ENCODE measurements around the gene LY6G6F. TPM values are rescaled to one million over a fixed set of nuclear protein-coding genes. Genes with fewer than 3 reads are reported as not detected.

Gene LY6G6F
- total RNA-seq, 1 donor from 2014 or later = not detected

- Mint-ChIP-seq H3K27ac (ENCODE audit: unreplicated experiment) (peak within 1 kb of the TSS; percentile 62), H3K9me3 (ENCODE audit: unreplicated experiment) (peaks cover 14% of the 10 kb centered on the region), H3K4me3 (ENCODE audit: unreplicated experiment) (peak within 1 kb of the TSS; percentile 75), H3K36me3 (ENCODE audit: unreplicated experiment) (no peaks in the 10 kb centered on the region), H3K27me3 (ENCODE audit: unreplicated experiment) (peaks cover 7% of the 10 kb centered on the region), H3K4me1 (ENCODE audit: low read depth, unreplicated experiment) (peaks cover 17% of the 10 kb centered on the region)
- TF ChIP-seq, protein P1, sequence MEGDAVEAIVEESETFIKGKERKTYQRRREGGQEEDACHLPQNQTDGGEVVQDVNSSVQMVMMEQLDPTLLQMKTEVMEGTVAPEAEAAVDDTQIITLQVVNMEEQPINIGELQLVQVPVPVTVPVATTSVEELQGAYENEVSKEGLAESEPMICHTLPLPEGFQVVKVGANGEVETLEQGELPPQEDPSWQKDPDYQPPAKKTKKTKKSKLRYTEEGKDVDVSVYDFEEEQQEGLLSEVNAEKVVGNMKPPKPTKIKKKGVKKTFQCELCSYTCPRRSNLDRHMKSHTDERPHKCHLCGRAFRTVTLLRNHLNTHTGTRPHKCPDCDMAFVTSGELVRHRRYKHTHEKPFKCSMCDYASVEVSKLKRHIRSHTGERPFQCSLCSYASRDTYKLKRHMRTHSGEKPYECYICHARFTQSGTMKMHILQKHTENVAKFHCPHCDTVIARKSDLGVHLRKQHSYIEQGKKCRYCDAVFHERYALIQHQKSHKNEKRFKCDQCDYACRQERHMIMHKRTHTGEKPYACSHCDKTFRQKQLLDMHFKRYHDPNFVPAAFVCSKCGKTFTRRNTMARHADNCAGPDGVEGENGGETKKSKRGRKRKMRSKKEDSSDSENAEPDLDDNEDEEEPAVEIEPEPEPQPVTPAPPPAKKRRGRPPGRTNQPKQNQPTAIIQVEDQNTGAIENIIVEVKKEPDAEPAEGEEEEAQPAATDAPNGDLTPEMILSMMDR (IDR thresholded peaks at IDR 0.05; ENCODE audit: partially characterized antibody, unreplicated experiment) = no peak
- DNase-seq = no peak
Measured at GRCh38 chr6:31715022-31715958, 8.6 kb downstream of the LY6G6F start, which contains the start of gene LY6G6D. Gene LY6G6D (plus strand): TSS chr6:31715348. CDS start chr6:31715356, 8 bp downstream.

DNA sequence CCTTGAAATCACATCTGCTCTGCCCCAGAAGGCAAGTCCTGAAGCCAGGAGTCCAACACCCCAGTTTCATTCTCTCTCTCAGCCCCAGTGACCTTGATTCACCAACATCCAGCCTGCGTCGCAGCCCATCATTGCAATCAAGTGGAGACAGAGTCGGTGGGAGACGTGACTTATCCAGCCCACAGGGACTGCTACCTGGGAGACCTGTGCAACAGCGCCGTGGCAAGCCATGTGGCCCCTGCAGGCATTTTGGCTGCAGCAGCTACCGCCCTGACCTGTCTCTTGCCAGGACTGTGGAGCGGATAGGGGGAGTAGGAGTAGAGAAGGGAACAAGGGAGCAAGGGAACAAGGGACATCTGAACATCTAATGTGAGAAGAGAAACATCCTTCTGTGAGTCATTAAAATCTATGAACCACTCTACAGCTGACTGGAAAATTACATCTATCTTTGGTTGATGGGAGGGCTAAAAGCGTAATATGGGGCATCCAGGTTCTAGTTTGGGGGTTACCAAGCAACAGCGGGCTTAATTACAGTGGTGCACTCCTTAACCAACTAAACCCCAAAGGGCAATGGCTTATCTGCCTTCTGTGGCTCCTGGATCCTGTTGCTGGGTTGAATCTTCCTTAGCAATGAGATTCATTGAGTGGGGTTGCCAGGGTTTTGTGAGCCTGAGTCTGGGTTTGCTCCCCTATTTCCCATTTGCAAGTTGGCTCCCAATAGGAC lies 11.0 kb downstream of the LY6G6F start:
- Mint-ChIP-seq H3K36me3 (ENCODE audit: unreplicated experiment) (no peaks in the 10 kb centered on the region), H3K4me3 (ENCODE audit: unreplicated experiment) (peak overlapping the region; percentile 30), H3K4me1 (ENCODE audit: low read depth, unreplicated experiment) (peaks cover 12% of the 10 kb centered on the region), H3K27me3 (ENCODE audit: unreplicated experiment) (peaks cover 11% of the 10 kb centered on the region), H3K27ac (ENCODE audit: unreplicated experiment) (no peak overlapping the region), H3K9me3 (ENCODE audit: unreplicated experiment) (peaks cover 5% of the 10 kb centered on the region)
- no peak for DNase-seq
- TF ChIP-seq, protein P1 (IDR thresholded peaks at IDR 0.05; ENCODE audit: partially characterized antibody, unreplicated experiment) = no peak

GRCh38 chr6:31718265-31718664 lies 11.6 kb downstream of the LY6G6F start:
- H3K36me3 Mint-ChIP-seq (ENCODE audit: unreplicated experiment) = no peaks in the 10 kb centered on the region

GRCh38 chr6:31719001-31719400 lies 12.3 kb downstream of the LY6G6F start:
- Mint-ChIP-seq H3K9me3 (ENCODE audit: unreplicated experiment) (peaks cover 7% of the 10 kb centered on the region), H3K27ac (ENCODE audit: unreplicated experiment) (no peak overlapping the region), H3K27me3 (ENCODE audit: unreplicated experiment) (peaks cover 7% of the 10 kb centered on the region), H3K4me3 (ENCODE audit: unreplicated experiment) (no peak overlapping the region), H3K36me3 (ENCODE audit: unreplicated experiment) (no peaks in the 10 kb centered on the region), H3K4me1 (ENCODE audit: low read depth, unreplicated experiment) (peaks cover 7% of the 10 kb centered on the region)
- DNase-seq = no peak
- TF ChIP-seq, protein P1 (IDR thresholded peaks at IDR 0.05; ENCODE audit: partially characterized antibody, unreplicated experiment) = no peak

More at GRCh38 chr6:31718265-31718664, 11.6 kb downstream of the LY6G6F start:
- H3K9me3 Mint-ChIP-seq (ENCODE audit: unreplicated experiment) = peaks cover 5% of the 10 kb centered on the region
- TF ChIP-seq, protein P1 (IDR thresholded peaks at IDR 0.05; ENCODE audit: partially characterized antibody, unreplicated experiment) = no peak
- H3K4me3 Mint-ChIP-seq (ENCODE audit: unreplicated experiment) = no peak overlapping the region
- H3K4me1 Mint-ChIP-seq (ENCODE audit: low read depth, unreplicated experiment) = peaks cover 9% of the 10 kb centered on the region
- peaks cover 8% of the 10 kb centered on the region for H3K27me3 Mint-ChIP-seq (ENCODE audit: unreplicated experiment)
- no peak for DNase-seq
- H3K27ac Mint-ChIP-seq (ENCODE audit: unreplicated experiment) = no peak overlapping the region

Measured in glutamatergic neuron (in vitro differentiated cells).